ENCODE results near the gene MPPED1. TPM values are rescaled to one million over a fixed set of nuclear protein-coding genes. Genes with fewer than 3 reads are reported as not detected.

The MPPED1 gene
- total RNA-seq, 6 donors from 2014 or later = not detected

GRCh38 chr22:43474161-43475101 is 62.6 kb downstream of the MPPED1 start:
- Histone ChIP-seq H3K36me3 (no peaks in the 10 kb centered on the region), H3K27me3 (no peaks in the 10 kb centered on the region), H3K9me3 (no peaks in the 10 kb centered on the region), H3K27ac (no peak overlapping the region), H3K4me1 (no peaks in the 10 kb centered on the region), H3K4me3 (no peak overlapping the region)
- DNase-seq (no peak), ATAC-seq (ENCODE audit: low FRiP score in 2 of 2) (no peak)
- no peak for TF ChIP-seq POLR2AphosphoS5 (IDR thresholded peaks at IDR 0.05)
- WGBS, 2 donors = 52 to 54% methylated on average over 17 to 28 of the region's 28 CpGs

GRCh38 chr22:43475549-43476076 is 63.8 kb downstream of the MPPED1 start:
- TF ChIP-seq POLR2A (IDR thresholded peaks at IDR 0.05) (no peak), POLR2AphosphoS5 (IDR thresholded peaks at IDR 0.05) (no peak), EP300 (IDR thresholded peaks at IDR 0.05) (no peak)
- TF ChIP-seq, protein P1, sequence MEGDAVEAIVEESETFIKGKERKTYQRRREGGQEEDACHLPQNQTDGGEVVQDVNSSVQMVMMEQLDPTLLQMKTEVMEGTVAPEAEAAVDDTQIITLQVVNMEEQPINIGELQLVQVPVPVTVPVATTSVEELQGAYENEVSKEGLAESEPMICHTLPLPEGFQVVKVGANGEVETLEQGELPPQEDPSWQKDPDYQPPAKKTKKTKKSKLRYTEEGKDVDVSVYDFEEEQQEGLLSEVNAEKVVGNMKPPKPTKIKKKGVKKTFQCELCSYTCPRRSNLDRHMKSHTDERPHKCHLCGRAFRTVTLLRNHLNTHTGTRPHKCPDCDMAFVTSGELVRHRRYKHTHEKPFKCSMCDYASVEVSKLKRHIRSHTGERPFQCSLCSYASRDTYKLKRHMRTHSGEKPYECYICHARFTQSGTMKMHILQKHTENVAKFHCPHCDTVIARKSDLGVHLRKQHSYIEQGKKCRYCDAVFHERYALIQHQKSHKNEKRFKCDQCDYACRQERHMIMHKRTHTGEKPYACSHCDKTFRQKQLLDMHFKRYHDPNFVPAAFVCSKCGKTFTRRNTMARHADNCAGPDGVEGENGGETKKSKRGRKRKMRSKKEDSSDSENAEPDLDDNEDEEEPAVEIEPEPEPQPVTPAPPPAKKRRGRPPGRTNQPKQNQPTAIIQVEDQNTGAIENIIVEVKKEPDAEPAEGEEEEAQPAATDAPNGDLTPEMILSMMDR (IDR thresholded peaks at IDR 0.05) = no peak
- no peak overlapping the region for H3K27ac ChIP-seq
- no peaks in the 10 kb centered on the region for H3K36me3 ChIP-seq
- ATAC-seq (ENCODE audit: low FRiP score in 2 of 2) (no peak), DNase-seq (no peak)
- no peak overlapping the region for H3K4me3 ChIP-seq
- no peaks in the 10 kb centered on the region for H3K9me3 ChIP-seq
- 92 to 95% methylated on average over 3 of the region's 3 CpGs for WGBS, 2 donors
- no peaks in the 10 kb centered on the region for H3K4me1 ChIP-seq
- no peaks in the 10 kb centered on the region for H3K27me3 ChIP-seq

GRCh38 chr22:43476341-43476740 is 64.5 kb downstream of the MPPED1 start:
- H3K4me1 ChIP-seq = no peaks in the 10 kb centered on the region
- no peak overlapping the region for H3K4me3 ChIP-seq
- ATAC-seq (ENCODE audit: low FRiP score in 2 of 2) (no peak), DNase-seq (no peak)
- WGBS, 2 donors = 55 to 77% methylated on average over 2 to 5 of the region's 5 CpGs
- H3K9me3 ChIP-seq = no peaks in the 10 kb centered on the region
- H3K36me3 ChIP-seq = no peaks in the 10 kb centered on the region
- H3K27me3 ChIP-seq = no peaks in the 10 kb centered on the region
- TF ChIP-seq POLR2A (IDR thresholded peaks at IDR 0.05) = no peak
- TF ChIP-seq POLR2AphosphoS5 (IDR thresholded peaks at IDR 0.05) = no peak
- TF ChIP-seq, protein P1 (IDR thresholded peaks at IDR 0.05) = no peak
- no peak for TF ChIP-seq EP300 (IDR thresholded peaks at IDR 0.05)
- H3K27ac ChIP-seq = no peak overlapping the region

DNA sequence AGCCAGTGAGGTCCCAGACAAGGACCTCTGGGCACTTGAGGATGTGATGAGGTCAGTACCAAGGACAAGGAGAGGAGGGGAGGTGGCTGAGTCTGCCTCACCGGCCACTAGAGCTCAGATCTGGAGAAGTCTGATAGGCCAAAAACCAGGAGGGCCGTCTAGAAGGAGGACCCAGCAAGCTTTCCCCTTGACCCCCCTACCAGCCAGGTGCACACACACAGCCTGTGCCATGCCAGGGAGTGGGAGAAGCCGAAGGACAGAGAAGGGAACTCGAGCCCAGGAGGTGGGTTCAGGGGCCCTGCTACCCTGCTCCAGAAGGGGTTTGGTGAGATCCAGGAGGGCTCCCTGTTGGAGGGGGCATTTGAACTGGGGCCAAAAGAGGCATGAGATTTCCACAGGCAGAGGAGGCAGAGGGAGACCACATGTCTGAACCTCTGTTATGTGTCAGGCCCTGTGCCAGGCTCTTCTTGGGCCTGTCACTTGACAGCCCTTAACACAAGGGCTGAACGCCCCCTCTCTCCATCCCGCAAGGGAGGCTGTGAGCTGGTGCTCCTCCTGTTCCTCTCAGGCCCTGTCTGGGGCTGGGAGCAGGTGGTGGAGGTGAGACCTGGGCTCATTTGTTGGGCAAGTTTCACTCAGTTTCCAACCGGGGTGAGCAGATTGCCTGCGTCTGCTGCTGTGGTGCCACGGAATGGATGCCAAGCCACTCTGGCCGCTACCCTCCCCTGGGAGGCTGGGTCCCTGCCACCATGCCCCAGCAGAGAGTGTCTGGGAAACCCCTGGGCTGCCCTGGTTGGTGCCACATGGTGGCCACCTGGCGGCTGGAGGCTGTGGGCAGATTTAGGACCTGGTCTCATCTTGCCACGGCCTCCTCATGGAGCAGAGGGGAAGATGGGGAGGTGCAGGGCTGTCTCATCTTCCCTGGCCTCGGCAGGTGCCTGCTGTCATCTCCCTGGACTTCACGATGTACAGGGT is 65.2 kb downstream of the MPPED1 start:
- DNase-seq = no peak
- TF ChIP-seq EP300 (IDR thresholded peaks at IDR 0.05) (no peak), POLR2AphosphoS5 (IDR thresholded peaks at IDR 0.05) (no peak)
- TF ChIP-seq, protein P1 (IDR thresholded peaks at IDR 0.05) = no peak
- no peaks in the 10 kb centered on the region for H3K27me3 ChIP-seq
- ATAC-seq (ENCODE audit: low FRiP score in 2 of 2) = no peak
- no peaks in the 10 kb centered on the region for H3K36me3 ChIP-seq
- WGBS, 2 donors = 73 to 78% methylated on average over 5 to 14 of the region's 14 CpGs
- no peak overlapping the region for H3K27ac ChIP-seq
- no peak overlapping the region for H3K4me3 ChIP-seq
- H3K4me1 ChIP-seq = peaks cover 0 to 1% (median 0%) of the 10 kb centered on the region in 4 donors
- H3K9me3 ChIP-seq = no peaks in the 10 kb centered on the region

DNA sequence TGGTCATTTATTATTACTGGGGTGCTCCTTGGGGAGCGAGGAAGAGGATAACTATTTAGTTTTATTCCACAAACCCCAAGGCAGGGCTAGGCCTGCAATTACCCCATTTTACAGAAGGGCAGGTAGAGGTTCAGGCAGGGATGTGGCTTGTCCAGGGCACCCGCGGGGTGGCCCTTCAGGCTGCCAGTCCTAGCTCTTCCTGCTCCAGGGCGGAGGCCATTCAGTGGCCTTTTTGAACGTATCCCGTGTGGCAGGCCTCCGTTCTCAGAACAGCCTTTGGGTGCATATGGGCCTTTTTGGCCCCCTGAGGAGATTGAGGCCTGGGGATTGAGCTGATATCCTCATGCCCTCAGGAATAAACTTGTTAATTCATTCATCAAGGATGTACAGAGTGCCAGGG is 66.2 kb downstream of the MPPED1 start:
- H3K9me3 ChIP-seq = no peaks in the 10 kb centered on the region
- DNase-seq = no peak
- no peak for ATAC-seq (ENCODE audit: low FRiP score in 2 of 2)
- H3K27ac ChIP-seq = no peak overlapping the region
- TF ChIP-seq POLR2AphosphoS5 (IDR thresholded peaks at IDR 0.05) = no peak
- TF ChIP-seq, protein P1 (IDR thresholded peaks at IDR 0.05) = no peak
- TF ChIP-seq EP300 (IDR thresholded peaks at IDR 0.05) = no peak
- TF ChIP-seq POLR2A (IDR thresholded peaks at IDR 0.05) = no peak
- H3K27me3 ChIP-seq = no peaks in the 10 kb centered on the region
- 89 to 94% methylated on average over 6 to 7 of the region's 7 CpGs for WGBS, 2 donors
- H3K4me1 ChIP-seq = peaks cover 0 to 4% (median 0%) of the 10 kb centered on the region in 4 donors
- no peaks in the 10 kb centered on the region for H3K36me3 ChIP-seq
- H3K4me3 ChIP-seq = no peak overlapping the region

All from upper lobe of left lung (tissue), 6 donors.